Liver (tissue), 9 donors: ENCODE measurements around the gene NOP9. TPM values are rescaled to one million over a fixed set of nuclear protein-coding genes. Genes with fewer than 3 reads are reported as not detected.

Experiments
- DNase-seq: peaks from one replicate; pipeline ENCODE4 v3.0.0-alpha.2; 2017; ENCODE audit warnings: low spot score
- H3K27ac ChIP-seq, 2 donors: one replicate each; pipeline ENCODE4 v1.7.0; 2013; ENCODE audit warnings: inconsistent platforms in 2 of 2, low read length in 2 of 2, control low read depth in 1 of 2, low read depth in 1 of 2, mild to moderate bottlenecking in 1 of 2
- H3K27me3 ChIP-seq, 4 donors: one replicate each; pipeline versions ENCODE4 v1.6.1 to v1.7.0; 2013; ENCODE audit warnings: low read length in 3 of 4, inconsistent platforms in 1 of 4, mild to moderate bottlenecking in 1 of 4, moderate library complexity in 1 of 4; ENCODE audit not compliant: control insufficient read depth in 4 of 4, insufficient read depth in 4 of 4
- H3K36me3 ChIP-seq, 4 donors: one replicate each; pipeline versions ENCODE4 v1.6.1 to v1.7.0; 2013; ENCODE audit warnings: low read length in 3 of 4, mild to moderate bottlenecking in 3 of 4, low read depth in 1 of 4, moderate library complexity in 1 of 4; ENCODE audit not compliant: control insufficient read depth in 4 of 4, insufficient read depth in 3 of 4
- H3K4me1 ChIP-seq, 4 donors: one replicate each; pipeline versions ENCODE4 v1.6.1 to v1.7.0; 2013; ENCODE audit warnings: low read length in 3 of 4, mild to moderate bottlenecking in 3 of 4, moderate library complexity in 1 of 4; ENCODE audit not compliant: control insufficient read depth in 4 of 4, insufficient read depth in 4 of 4
- H3K4me3 ChIP-seq, 3 donors: one replicate each; pipeline versions ENCODE4 v1.6.1 to v1.7.0; 2013; ENCODE audit warnings: low read length in 3 of 3, control low read depth in 1 of 3, low read depth in 1 of 3, mild to moderate bottlenecking in 1 of 3
- H3K9ac ChIP-seq, 2 donors: one replicate each; pipeline ENCODE4 v1.7.0; 2013; ENCODE audit warnings: low read length in 2 of 2, mild to moderate bottlenecking in 2 of 2, moderate library complexity in 2 of 2, control low read depth in 1 of 2, low read depth in 1 of 2
- H3K9me3 ChIP-seq, 4 donors: one replicate each; pipeline versions ENCODE4 v1.6.1 to v1.7.0; 2013; ENCODE audit warnings: low read length in 3 of 4; ENCODE audit not compliant: control insufficient read depth in 4 of 4
- EGR1 ChIP-seq, 2 donors: IDR thresholded peaks; 2 replicates each; pipeline ENCODE4 v1.6.1; 2016 to 2018; ENCODE audit warnings: antibody characterized with exemption in 2 of 2, low read depth in 2 of 2
- FOXA1 ChIP-seq: IDR thresholded peaks from 2 replicates; pipeline ENCODE4 v1.6.1; 2016; ENCODE audit warnings: antibody characterized with exemption
- FOXA2 ChIP-seq: IDR thresholded peaks from 2 replicates; pipeline ENCODE4 v1.6.1; 2016; ENCODE audit warnings: antibody characterized with exemption
- GABPA ChIP-seq, 2 donors: IDR thresholded peaks in 1 of 2; conservative IDR thresholded peaks in 1 of 2; 2 replicates each; pipeline ENCODE4 v1.6.1; 2016; ENCODE audit warnings: antibody characterized with exemption in 2 of 2, mild to moderate bottlenecking in 1 of 2, moderate library complexity in 1 of 2
- HNF4A ChIP-seq, 2 donors: conservative IDR thresholded peaks; 2 replicates each; pipeline ENCODE4 v1.6.1; 2016; ENCODE audit warnings: antibody characterized with exemption in 2 of 2, mild to moderate bottlenecking in 2 of 2
- HNF4G ChIP-seq: IDR thresholded peaks from 2 replicates; pipeline ENCODE4 v1.6.1; 2016; ENCODE audit warnings: antibody characterized with exemption
- JUND ChIP-seq, 2 donors: IDR thresholded peaks; 2 replicates each; pipeline ENCODE4 v1.6.1; 2016; ENCODE audit warnings: antibody characterized with exemption in 2 of 2
- NR2F2 ChIP-seq: IDR thresholded peaks from 2 replicates; pipeline ENCODE4 v1.6.1; 2016; ENCODE audit warnings: antibody characterized with exemption
- RAD21 ChIP-seq, 2 donors: IDR thresholded peaks; 2 replicates each; pipeline ENCODE4 v1.6.1; 2016; ENCODE audit warnings: antibody characterized with exemption in 2 of 2, mild to moderate bottlenecking in 2 of 2
- RXRA ChIP-seq, 2 donors: IDR thresholded peaks; 2 replicates each; pipeline ENCODE4 v1.6.1; 2017 to 2018; ENCODE audit warnings: antibody characterized with exemption in 2 of 2, mild to moderate bottlenecking in 1 of 2
- SP1 ChIP-seq: IDR thresholded peaks from 2 replicates; pipeline ENCODE4 v1.6.1; 2018; ENCODE audit warnings: antibody characterized with exemption, mild to moderate bottlenecking
- TAF1 ChIP-seq: conservative IDR thresholded peaks from 2 replicates; pipeline ENCODE4 v1.6.1; 2016; ENCODE audit warnings: antibody characterized with exemption, mild to moderate bottlenecking
- YY1 ChIP-seq: IDR thresholded peaks from 2 replicates; pipeline ENCODE4 v1.6.1; 2016; ENCODE audit warnings: antibody characterized with exemption, mild to moderate bottlenecking
- WGBS: extraction: QIAGEN DNeasy Blood & Tissue Kit; methylation state at CpG from one replicate; pipeline ENCODE4 v1.1.7; 2013; 5-methylcytosine and 5-hydroxymethylcytosine counted together
- polyA plus RNA-seq, 2 donors: library from polyadenylated mRNA; stranded (reverse) in 1 of 2; unstranded in 1 of 2; fragments of 200-250 nt in 1 of 2; fragments of >200 nt in 1 of 2; fragmentation: Nextera tagmentation in 1 of 2; extraction: Ambion mirVana in 1 of 2; gene quantifications; one replicate each; pipeline versions ENCODE4 v1.2.1 to v1.2.3, GENCODE V29; 2013 to 2015
- total RNA-seq, 2 donors: library from RNA; depleted of rRNA; stranded (reverse); fragments of >200 nt; gene quantifications; one replicate each; pipeline ENCODE4 v1.2.3, GENCODE V29; 2014
- TF ChIP-seq, protein P1 (sequence below): IDR thresholded peaks from 2 replicates; pipeline ENCODE4 v1.6.1; 2016; ENCODE audit warnings: antibody characterized with exemption
- TF ChIP-seq, protein P2 (sequence below): IDR thresholded peaks from 2 replicates; pipeline ENCODE4 v1.6.1; 2016; ENCODE audit warnings: antibody characterized with exemption, mild to moderate bottlenecking
- TF ChIP-seq, protein P3 (sequence below): IDR thresholded peaks from 2 replicates; pipeline ENCODE4 v1.6.1; 2016; ENCODE audit warnings: antibody characterized with exemption
- TF ChIP-seq, protein P4 (sequence below): IDR thresholded peaks from 2 replicates; pipeline ENCODE4 v1.6.1; 2016; ENCODE audit warnings: antibody characterized with exemption
- TF ChIP-seq, protein P5 (sequence below): fragments of 150-350 bp; IDR thresholded peaks from 2 replicates; pipeline ENCODE4 v1.5.1; 2017; ENCODE audit warnings: improper control_type of control experiment, low read depth, low read length; ENCODE audit not compliant: missing input control
- donor health status: healthy.
- donor health status: healthy.
- donor health status: healthy.
- donor health status: healthy.
- donor health status: healthy.

NOP9 gene
- total and polyA plus RNA-seq, 4 donors: 3.8 to 18.2 (median 9.7) TPM

DNA sequence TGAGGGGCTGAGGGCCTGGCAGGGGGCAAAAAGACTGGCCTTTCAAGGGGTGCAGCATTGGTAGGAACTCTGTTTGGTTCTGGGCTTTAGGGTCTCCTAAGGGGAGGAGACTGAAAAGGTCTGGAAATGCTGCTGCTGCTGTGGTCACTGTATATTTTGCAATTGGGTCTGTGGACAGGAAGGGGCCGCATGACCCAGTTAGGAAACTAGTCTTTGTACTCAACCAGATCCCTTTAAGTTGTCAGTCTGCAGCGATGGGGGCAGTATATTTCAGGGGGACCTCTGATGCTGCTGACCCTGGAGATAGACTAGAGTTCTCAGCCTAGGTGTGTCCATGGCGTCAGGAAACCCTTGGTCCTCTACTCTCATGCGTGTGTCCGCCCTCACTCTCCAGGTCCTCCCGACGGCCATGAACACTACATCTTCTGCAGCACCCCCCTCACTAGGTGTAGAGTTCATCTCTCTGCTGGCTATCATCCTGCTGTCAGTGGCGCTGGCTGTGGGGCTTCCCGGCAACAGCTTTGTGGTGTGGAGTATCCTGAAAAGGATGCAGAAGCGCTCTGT is 15.7 kb downstream of the NOP9 start (continued):
- no peak for TF ChIP-seq JUND (IDR thresholded peaks at IDR 0.05)
- no peak for TF ChIP-seq NR2F2
- TF ChIP-seq YY1: no peak
- no peak for TF ChIP-seq SP1
- TF ChIP-seq GABPA (IDR thresholded peaks at IDR 0.05 in 1 of 2, conservative IDR thresholded peaks at IDR 0.05 in 1 of 2): no peak
- TF ChIP-seq, protein P1, sequence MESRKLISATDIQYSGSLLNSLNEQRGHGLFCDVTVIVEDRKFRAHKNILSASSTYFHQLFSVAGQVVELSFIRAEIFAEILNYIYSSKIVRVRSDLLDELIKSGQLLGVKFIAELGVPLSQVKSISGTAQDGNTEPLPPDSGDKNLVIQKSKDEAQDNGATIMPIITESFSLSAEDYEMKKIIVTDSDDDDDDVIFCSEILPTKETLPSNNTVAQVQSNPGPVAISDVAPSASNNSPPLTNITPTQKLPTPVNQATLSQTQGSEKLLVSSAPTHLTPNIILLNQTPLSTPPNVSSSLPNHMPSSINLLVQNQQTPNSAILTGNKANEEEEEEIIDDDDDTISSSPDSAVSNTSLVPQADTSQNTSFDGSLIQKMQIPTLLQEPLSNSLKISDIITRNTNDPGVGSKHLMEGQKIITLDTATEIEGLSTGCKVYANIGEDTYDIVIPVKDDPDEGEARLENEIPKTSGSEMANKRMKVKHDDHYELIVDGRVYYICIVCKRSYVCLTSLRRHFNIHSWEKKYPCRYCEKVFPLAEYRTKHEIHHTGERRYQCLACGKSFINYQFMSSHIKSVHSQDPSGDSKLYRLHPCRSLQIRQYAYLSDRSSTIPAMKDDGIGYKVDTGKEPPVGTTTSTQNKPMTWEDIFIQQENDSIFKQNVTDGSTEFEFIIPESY: no peak

DNA sequence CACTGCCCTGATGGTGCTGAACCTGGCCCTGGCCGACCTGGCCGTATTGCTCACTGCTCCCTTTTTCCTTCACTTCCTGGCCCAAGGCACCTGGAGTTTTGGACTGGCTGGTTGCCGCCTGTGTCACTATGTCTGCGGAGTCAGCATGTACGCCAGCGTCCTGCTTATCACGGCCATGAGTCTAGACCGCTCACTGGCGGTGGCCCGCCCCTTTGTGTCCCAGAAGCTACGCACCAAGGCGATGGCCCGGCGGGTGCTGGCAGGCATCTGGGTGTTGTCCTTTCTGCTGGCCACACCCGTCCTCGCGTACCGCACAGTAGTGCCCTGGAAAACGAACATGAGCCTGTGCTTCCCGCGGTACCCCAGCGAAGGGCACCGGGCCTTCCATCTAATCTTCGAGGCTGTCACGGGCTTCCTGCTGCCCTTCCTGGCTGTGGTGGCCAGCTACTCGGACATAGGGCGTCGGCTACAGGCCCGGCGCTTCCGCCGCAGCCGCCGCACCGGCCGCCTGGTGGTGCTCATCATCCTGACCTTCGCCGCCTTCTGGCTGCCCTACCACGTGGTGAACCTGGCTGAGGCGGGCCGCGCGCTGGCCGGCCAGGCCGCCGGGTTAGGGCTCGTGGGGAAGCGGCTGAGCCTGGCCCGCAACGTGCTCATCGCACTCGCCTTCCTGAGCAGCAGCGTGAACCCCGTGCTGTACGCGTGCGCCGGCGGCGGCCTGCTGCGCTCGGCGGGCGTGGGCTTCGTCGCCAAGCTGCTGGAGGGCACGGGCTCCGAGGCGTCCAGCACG is 16.4 kb downstream of the NOP9 start:
- no peak overlapping the region for H3K9ac ChIP-seq
- WGBS: 40% methylated on average over 70 of the region's 70 CpGs
- no peaks in the 10 kb centered on the region for H3K27me3 ChIP-seq
- TF ChIP-seq FOXA1: no peak
- no peak for TF ChIP-seq HNF4G
- TF ChIP-seq RXRA (IDR thresholded peaks at IDR 0.05): no peak
- TF ChIP-seq, protein P2, sequence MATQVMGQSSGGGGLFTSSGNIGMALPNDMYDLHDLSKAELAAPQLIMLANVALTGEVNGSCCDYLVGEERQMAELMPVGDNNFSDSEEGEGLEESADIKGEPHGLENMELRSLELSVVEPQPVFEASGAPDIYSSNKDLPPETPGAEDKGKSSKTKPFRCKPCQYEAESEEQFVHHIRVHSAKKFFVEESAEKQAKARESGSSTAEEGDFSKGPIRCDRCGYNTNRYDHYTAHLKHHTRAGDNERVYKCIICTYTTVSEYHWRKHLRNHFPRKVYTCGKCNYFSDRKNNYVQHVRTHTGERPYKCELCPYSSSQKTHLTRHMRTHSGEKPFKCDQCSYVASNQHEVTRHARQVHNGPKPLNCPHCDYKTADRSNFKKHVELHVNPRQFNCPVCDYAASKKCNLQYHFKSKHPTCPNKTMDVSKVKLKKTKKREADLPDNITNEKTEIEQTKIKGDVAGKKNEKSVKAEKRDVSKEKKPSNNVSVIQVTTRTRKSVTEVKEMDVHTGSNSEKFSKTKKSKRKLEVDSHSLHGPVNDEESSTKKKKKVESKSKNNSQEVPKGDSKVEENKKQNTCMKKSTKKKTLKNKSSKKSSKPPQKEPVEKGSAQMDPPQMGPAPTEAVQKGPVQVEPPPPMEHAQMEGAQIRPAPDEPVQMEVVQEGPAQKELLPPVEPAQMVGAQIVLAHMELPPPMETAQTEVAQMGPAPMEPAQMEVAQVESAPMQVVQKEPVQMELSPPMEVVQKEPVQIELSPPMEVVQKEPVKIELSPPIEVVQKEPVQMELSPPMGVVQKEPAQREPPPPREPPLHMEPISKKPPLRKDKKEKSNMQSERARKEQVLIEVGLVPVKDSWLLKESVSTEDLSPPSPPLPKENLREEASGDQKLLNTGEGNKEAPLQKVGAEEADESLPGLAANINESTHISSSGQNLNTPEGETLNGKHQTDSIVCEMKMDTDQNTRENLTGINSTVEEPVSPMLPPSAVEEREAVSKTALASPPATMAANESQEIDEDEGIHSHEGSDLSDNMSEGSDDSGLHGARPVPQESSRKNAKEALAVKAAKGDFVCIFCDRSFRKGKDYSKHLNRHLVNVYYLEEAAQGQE: no peak
- TF ChIP-seq NR2F2: peak; percentile 50
- TF ChIP-seq, protein P3, sequence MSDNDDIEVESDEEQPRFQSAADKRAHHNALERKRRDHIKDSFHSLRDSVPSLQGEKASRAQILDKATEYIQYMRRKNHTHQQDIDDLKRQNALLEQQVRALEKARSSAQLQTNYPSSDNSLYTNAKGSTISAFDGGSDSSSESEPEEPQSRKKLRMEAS: no peak
- TF ChIP-seq GABPA (IDR thresholded peaks at IDR 0.05 in 1 of 2, conservative IDR thresholded peaks at IDR 0.05 in 1 of 2): no peak
- TF ChIP-seq JUND (IDR thresholded peaks at IDR 0.05): no peak
- TF ChIP-seq, protein P4, sequence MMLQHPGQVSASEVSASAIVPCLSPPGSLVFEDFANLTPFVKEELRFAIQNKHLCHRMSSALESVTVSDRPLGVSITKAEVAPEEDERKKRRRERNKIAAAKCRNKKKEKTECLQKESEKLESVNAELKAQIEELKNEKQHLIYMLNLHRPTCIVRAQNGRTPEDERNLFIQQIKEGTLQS: no peak
- TF ChIP-seq HNF4A (conservative IDR thresholded peaks at IDR 0.05): no peak
- TF ChIP-seq, protein P1: no peak
- TF ChIP-seq EGR1 (IDR thresholded peaks at IDR 0.05; ENCODE audit: low read depth in 2 of 2): no peak
- no peak for TF ChIP-seq YY1
- TF ChIP-seq TAF1: no peak
- TF ChIP-seq, protein P5, sequence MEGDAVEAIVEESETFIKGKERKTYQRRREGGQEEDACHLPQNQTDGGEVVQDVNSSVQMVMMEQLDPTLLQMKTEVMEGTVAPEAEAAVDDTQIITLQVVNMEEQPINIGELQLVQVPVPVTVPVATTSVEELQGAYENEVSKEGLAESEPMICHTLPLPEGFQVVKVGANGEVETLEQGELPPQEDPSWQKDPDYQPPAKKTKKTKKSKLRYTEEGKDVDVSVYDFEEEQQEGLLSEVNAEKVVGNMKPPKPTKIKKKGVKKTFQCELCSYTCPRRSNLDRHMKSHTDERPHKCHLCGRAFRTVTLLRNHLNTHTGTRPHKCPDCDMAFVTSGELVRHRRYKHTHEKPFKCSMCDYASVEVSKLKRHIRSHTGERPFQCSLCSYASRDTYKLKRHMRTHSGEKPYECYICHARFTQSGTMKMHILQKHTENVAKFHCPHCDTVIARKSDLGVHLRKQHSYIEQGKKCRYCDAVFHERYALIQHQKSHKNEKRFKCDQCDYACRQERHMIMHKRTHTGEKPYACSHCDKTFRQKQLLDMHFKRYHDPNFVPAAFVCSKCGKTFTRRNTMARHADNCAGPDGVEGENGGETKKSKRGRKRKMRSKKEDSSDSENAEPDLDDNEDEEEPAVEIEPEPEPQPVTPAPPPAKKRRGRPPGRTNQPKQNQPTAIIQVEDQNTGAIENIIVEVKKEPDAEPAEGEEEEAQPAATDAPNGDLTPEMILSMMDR: peak; percentile 25
- TF ChIP-seq SP1: peak; percentile 55
- TF ChIP-seq RAD21 (IDR thresholded peaks at IDR 0.05): peak in 1 of 2 donors; percentile 39
- TF ChIP-seq FOXA2: no peak
- H3K36me3 ChIP-seq: no peaks in the 10 kb centered on the region
- no peaks in the 10 kb centered on the region for H3K9me3 ChIP-seq
- H3K4me1 ChIP-seq: peaks cover 6 to 20% (median 12%) of the 10 kb centered on the region in 4 donors
- no peak overlapping the region for H3K4me3 ChIP-seq
- peak; percentile 63 for DNase-seq
- H3K27ac ChIP-seq: peak overlapping the region; percentile 4 to 21
